HEK293 (cell line): ENCODE data around the gene TTC16.

ENCODE experiments used
- CTCF ChIA-PET: fragments of 350-600 bp; formaldehyde crosslinking; extraction: SDS; loops from one replicate; lab custom pipeline; 2021; ENCODE audit warnings: antibody characterized with exemption; lab: Yijun Ruan, JAX
- POLR2A ChIA-PET: fragments of 300-600 bp; formaldehyde crosslinking; extraction: SDS; loops from one replicate; lab custom pipeline; 2020; ENCODE audit warnings: antibody characterized with exemption, inconsistent platforms; lab: Yijun Ruan, JAX
- H3K27ac ChIP-seq: fragments of 200-500 bp; sonication (Bioruptor generic); 2 replicates; pipeline ENCODE4 v1.5.1; 2014; ENCODE audit warnings: low read depth, low read length, control low read depth, inconsistent platforms; ENCODE audit errors: extremely low read depth
- H3K36me3 ChIP-seq, 2 experiments: fragments of 200-500 bp in 1 of 2; sonication (Bioruptor generic) in 1 of 2; 1 replicate in 1 of 2; 2 replicates in 1 of 2; pipeline ENCODE4 v1.5.1; 2014 to 2017; ENCODE audit warnings: inconsistent platforms in 2 of 2, low read length in 2 of 2; ENCODE audit not compliant: control insufficient read depth in 2 of 2, insufficient read depth in 1 of 2
- H3K4me1 ChIP-seq: fragments of 200-500 bp; sonication (Bioruptor generic); 2 replicates; pipeline ENCODE4 v1.5.1; 2014; ENCODE audit warnings: mild to moderate bottlenecking, low read length, inconsistent platforms; ENCODE audit not compliant: control insufficient read depth, insufficient read depth
- H3K4me3 ChIP-seq: 2 replicates; pipeline ENCODE4 v1.5.1; 2011; ENCODE audit warnings: low read depth, mild to moderate bottlenecking, control low read depth, low read length, moderate library complexity
- H3K9me3 ChIP-seq: fragments of 200-500 bp; sonication (Bioruptor generic); 2 replicates; pipeline ENCODE4 v1.5.1; 2014; ENCODE audit warnings: low read depth, low read length, inconsistent platforms; ENCODE audit not compliant: control insufficient read depth, insufficient read depth
- BCL11B ChIP-seq: fragments of 450-650 bp; formaldehyde crosslinking; IDR thresholded peaks from 2 replicates; pipeline ENCODE4 v1.5.1; 2016; ENCODE audit warnings: low read depth, missing biosample characterization, missing genetic modification characterization
- IKZF3 ChIP-seq: fragments of 450-650 bp; IDR thresholded peaks from 2 replicates; pipeline ENCODE4 v1.5.0; 2018; ENCODE audit warnings: missing biosample characterization, mild to moderate bottlenecking, missing genetic modification characterization, moderate library complexity
- KLF10 ChIP-seq: fragments of 450-650 bp; IDR thresholded peaks from 2 replicates; pipeline ENCODE4 v1.5.1; 2018; ENCODE audit warnings: missing biosample characterization, mild to moderate bottlenecking, missing genetic modification characterization
- KLF8 ChIP-seq: fragments of 450-650 bp; formaldehyde crosslinking; IDR thresholded peaks from 2 replicates; pipeline ENCODE4 v1.5.1; 2016; ENCODE audit warnings: missing biosample characterization, missing genetic modification characterization
- OVOL3 ChIP-seq: fragments of 450-650 bp; formaldehyde crosslinking; IDR thresholded peaks from 2 replicates; pipeline ENCODE4 v1.5.1; 2016; ENCODE audit warnings: missing biosample characterization, missing genetic modification characterization
- PRDM6 ChIP-seq: fragments of 450-650 bp; formaldehyde crosslinking; IDR thresholded peaks from 2 replicates; pipeline ENCODE4 v1.5.1; 2017; ENCODE audit warnings: missing biosample characterization, missing genetic modification characterization
- RBAK ChIP-seq: fragments of 450-650 bp; formaldehyde crosslinking; IDR thresholded peaks from 2 replicates; pipeline ENCODE4 v1.5.1; 2016; ENCODE audit warnings: missing biosample characterization, missing genetic modification characterization
- SETDB1 ChIP-seq: IDR thresholded peaks from one replicate; pipeline ENCODE4 v1.6.1; 2017; ENCODE audit warnings: mild to moderate bottlenecking, low read length, moderate library complexity, mixed read lengths; ENCODE audit not compliant: insufficient read length
- SP2 ChIP-seq: fragments of 450-650 bp; formaldehyde crosslinking; IDR thresholded peaks from 2 replicates; pipeline ENCODE4 v1.5.1; 2016; ENCODE audit warnings: missing biosample characterization, missing genetic modification characterization
- ZBTB8A ChIP-seq: fragments of 450-650 bp; formaldehyde crosslinking; IDR thresholded peaks from 2 replicates; pipeline ENCODE4 v1.5.1; 2016; ENCODE audit warnings: missing biosample characterization, missing genetic modification characterization
- ZFP41 ChIP-seq: fragments of 450-650 bp; formaldehyde crosslinking; IDR thresholded peaks from 2 replicates; pipeline ENCODE4 v1.5.1; 2016; ENCODE audit warnings: missing biosample characterization, missing genetic modification characterization, borderline replicate concordance
- ZNF157 ChIP-seq: fragments of 450-650 bp; formaldehyde crosslinking; IDR thresholded peaks from 2 replicates; pipeline ENCODE4 v1.5.1; 2016; ENCODE audit warnings: missing biosample characterization, missing genetic modification characterization
- ZNF266 ChIP-seq: fragments of 450-650 bp; formaldehyde crosslinking; IDR thresholded peaks from 2 replicates; pipeline ENCODE4 v1.5.1; 2016; ENCODE audit warnings: missing biosample characterization, missing genetic modification characterization, low read depth
- ZNF302 ChIP-seq: fragments of 450-650 bp; formaldehyde crosslinking; IDR thresholded peaks from 2 replicates; pipeline ENCODE4 v1.5.1; 2016; ENCODE audit warnings: missing biosample characterization, missing genetic modification characterization, low read depth
- ZNF341 ChIP-seq: fragments of 450-650 bp; formaldehyde crosslinking; IDR thresholded peaks from 2 replicates; pipeline ENCODE4; 2016; ENCODE audit warnings: low read depth, missing biosample characterization, missing genetic modification characterization
- ZNF433 ChIP-seq: fragments of 450-650 bp; formaldehyde crosslinking; IDR thresholded peaks from 2 replicates; pipeline ENCODE4 v1.5.1; 2016; ENCODE audit warnings: missing biosample characterization, missing genetic modification characterization, low read depth
- ZNF544 ChIP-seq: fragments of 450-650 bp; formaldehyde crosslinking; IDR thresholded peaks from 2 replicates; pipeline ENCODE4 v1.5.0; 2017; ENCODE audit warnings: missing biosample characterization, missing genetic modification characterization
- ZNF560 ChIP-seq: fragments of 450-650 bp; formaldehyde crosslinking; IDR thresholded peaks from 2 replicates; pipeline ENCODE4 v1.5.1; 2017; ENCODE audit warnings: missing biosample characterization, missing genetic modification characterization, borderline replicate concordance
- ZNF585B ChIP-seq: fragments of 450-650 bp; formaldehyde crosslinking; IDR thresholded peaks from 2 replicates; pipeline ENCODE4 v1.5.1; 2016; ENCODE audit warnings: missing biosample characterization, missing genetic modification characterization
- ZNF600 ChIP-seq: fragments of 450-650 bp; formaldehyde crosslinking; IDR thresholded peaks from 2 replicates; pipeline ENCODE4 v1.5.1; 2016; ENCODE audit warnings: missing biosample characterization, missing genetic modification characterization
- ZNF623 ChIP-seq: fragments of 450-650 bp; formaldehyde crosslinking; IDR thresholded peaks from 2 replicates; pipeline ENCODE4 v1.5.1; 2016; ENCODE audit warnings: missing biosample characterization, missing genetic modification characterization
- ZNF629 ChIP-seq: fragments of 450-650 bp; formaldehyde crosslinking; IDR thresholded peaks from 2 replicates; pipeline ENCODE4 v1.5.1; 2017; ENCODE audit warnings: missing biosample characterization, missing genetic modification characterization
- ZNF677 ChIP-seq: fragments of 450-650 bp; IDR thresholded peaks from 2 replicates; pipeline ENCODE4 v1.5.0; 2018; ENCODE audit warnings: missing biosample characterization, mild to moderate bottlenecking, missing genetic modification characterization, moderate library complexity
- ZNF701 ChIP-seq: fragments of 450-650 bp; formaldehyde crosslinking; IDR thresholded peaks from 2 replicates; pipeline ENCODE4 v1.5.1; 2016; ENCODE audit warnings: missing biosample characterization, missing genetic modification characterization
- ZNF707 ChIP-seq: fragments of 450-650 bp; formaldehyde crosslinking; IDR thresholded peaks from 2 replicates; pipeline ENCODE4 v1.5.1; 2016; ENCODE audit warnings: missing biosample characterization, missing genetic modification characterization
- ZNF785 ChIP-seq: fragments of 450-650 bp; formaldehyde crosslinking; IDR thresholded peaks from 2 replicates; pipeline ENCODE4 v1.5.1; 2016; ENCODE audit warnings: missing biosample characterization, missing genetic modification characterization
- ZNF843 ChIP-seq: fragments of 450-650 bp; formaldehyde crosslinking; IDR thresholded peaks from 2 replicates; pipeline ENCODE4 v1.5.1; 2016; ENCODE audit warnings: missing biosample characterization, missing genetic modification characterization
- ZSCAN23 ChIP-seq: fragments of 450-650 bp; formaldehyde crosslinking; IDR thresholded peaks from 2 replicates; pipeline ENCODE4 v1.5.1; 2016; ENCODE audit warnings: missing biosample characterization, missing genetic modification characterization
- TF ChIP-seq, protein P1 (sequence below): fragments of 450-650 bp; formaldehyde crosslinking; IDR thresholded peaks from 2 replicates; pipeline ENCODE4 v1.5.1; 2016; ENCODE audit warnings: missing biosample characterization, missing genetic modification characterization

The TTC16 gene

GRCh38 chr9:127739614-127740330 lies 23.9 kb downstream of the TTC16 start:
- CTCF ChIA-PET: interaction anchor here (0.6 to 2.4 kb wide), 13 partner anchors 24 to 184 kb away, joined by 3 to 8 read pairs (median 4); partner anchors contain the start of genes CDK9, PTRH1 and TTC16
- no peaks in the 10 kb centered on the region for H3K4me1 ChIP-seq
- no peak overlapping the region for H3K27ac ChIP-seq
- no peaks in the 10 kb centered on the region for H3K9me3 ChIP-seq
- POLR2A ChIA-PET: interaction anchor here (0.9 to 1.2 kb wide), 5 partner anchors 11 to 61 kb away, joined by 3 to 4 read pairs (median 3); no protein-coding TSS in a partner anchor
- H3K36me3 ChIP-seq: no peaks in the 10 kb centered on the region
- TF ChIP-seq ZNF302 (tag by site-specific recombination) (no peak), ZNF677 (tag by site-specific recombination) (no peak), ZNF544 (tag by site-specific recombination) (no peak), ZNF585B (no peak)
- TF ChIP-seq, protein P1, sequence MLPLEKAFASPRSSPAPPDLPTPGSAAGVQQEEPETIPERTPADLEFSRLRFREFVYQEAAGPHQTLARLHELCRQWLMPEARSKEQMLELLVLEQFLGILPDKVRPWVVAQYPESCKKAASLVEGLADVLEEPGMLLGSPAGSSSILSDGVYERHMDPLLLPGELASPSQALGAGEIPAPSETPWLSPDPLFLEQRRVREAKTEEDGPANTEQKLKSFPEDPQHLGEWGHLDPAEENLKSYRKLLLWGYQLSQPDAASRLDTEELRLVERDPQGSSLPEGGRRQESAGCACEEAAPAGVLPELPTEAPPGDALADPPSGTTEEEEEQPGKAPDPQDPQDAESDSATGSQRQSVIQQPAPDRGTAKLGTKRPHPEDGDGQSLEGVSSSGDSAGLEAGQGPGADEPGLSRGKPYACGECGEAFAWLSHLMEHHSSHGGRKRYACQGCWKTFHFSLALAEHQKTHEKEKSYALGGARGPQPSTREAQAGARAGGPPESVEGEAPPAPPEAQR: no peak
- H3K4me3 ChIP-seq: no peak overlapping the region

- Histone ChIP-seq H3K4me3 (no peak overlapping the region), H3K36me3 (no peaks in the 10 kb centered on the region), H3K4me1 (no peaks in the 10 kb centered on the region), H3K9me3 (no peaks in the 10 kb centered on the region), H3K27ac (no peak overlapping the region)
- ChIA-PET CTCF (interaction anchor here (0.6 to 2.4 kb wide), 6 partner anchors 7 to 179 kb away, joined by 3 to 10 read pairs (median 4); no protein-coding TSS in a partner anchor), POLR2A (interaction anchor here (0.7 kb wide), 1 partner anchor 329 kb away, joined by 4 read pairs; no protein-coding TSS in a partner anchor)
- TF ChIP-seq ZFP41 (no peak), IKZF3 (no peak), ZNF266 (tag by site-specific recombination) (no peak), ZNF600 (tag by site-specific recombination) (0 out of 2 replicates have a peak, but pooled peaks have one; percentile 11), KLF8 (no peak), RBAK (tag by site-specific recombination) (no peak), ZNF707 (tag by site-specific recombination) (no peak), ZNF629 (tag by site-specific recombination) (no peak), SP2 (tag by site-specific recombination) (peak; percentile 31; the same call in 1 of the 2 replicates), ZNF157 (no peak), ZNF623 (tag by site-specific recombination) (no peak), ZSCAN23 (tag by site-specific recombination) (no peak)
These were observed 26.1 kb downstream of the TTC16 start for GRCh38 chr9:127741831-127742434.

- ChIA-PET POLR2A (interaction anchor here (1.1 kb wide), 1 partner anchor 28 kb away, joined by 4 read pairs; no protein-coding TSS in a partner anchor), CTCF (interaction anchor here (0.6 to 2.0 kb wide), 4 partner anchors 8 to 156 kb away, joined by 3 to 6 read pairs (median 3); no protein-coding TSS in a partner anchor)
- 0 out of 2 replicates have a peak, but pooled peaks have one; percentile 60 for TF ChIP-seq BCL11B (tag by site-specific recombination)
- no peak for TF ChIP-seq ZNF843 (tag by site-specific recombination)
- no peak for TF ChIP-seq SETDB1
- TF ChIP-seq ZNF701 (tag by site-specific recombination): no peak
- 0 out of 2 replicates have a peak, but pooled peaks have one; percentile 34 for TF ChIP-seq KLF10
- TF ChIP-seq ZNF433 (tag by site-specific recombination): no peak
- TF ChIP-seq ZNF341 (tag by site-specific recombination): peak; percentile 8; the same call in 1 of the 2 replicates
- no peak for TF ChIP-seq OVOL3 (tag by site-specific recombination)
- TF ChIP-seq IKZF3: no peak
- no peak for TF ChIP-seq ZNF560
- TF ChIP-seq ZNF600 (tag by site-specific recombination): 0 out of 2 replicates have a peak, but pooled peaks have one; percentile 5
- no peak for TF ChIP-seq ZBTB8A
- TF ChIP-seq PRDM6 (tag by site-specific recombination): no peak
- no peak for TF ChIP-seq ZNF785 (tag by site-specific recombination)
- Histone ChIP-seq H3K36me3 (no peaks in the 10 kb centered on the region), H3K4me1 (no peaks in the 10 kb centered on the region), H3K4me3 (no peak overlapping the region), H3K27ac (no peak overlapping the region), H3K9me3 (no peaks in the 10 kb centered on the region)
These were observed 26.7 kb downstream of the TTC16 start for GRCh38 chr9:127742435-127743088.
